K562 (cell line): ENCODE measurements around the gene PHF21A. TPM values are rescaled to one million over a fixed set of nuclear protein-coding genes. Genes with fewer than 3 reads are reported as not detected.

Experiments
- ATAC-seq: fragments of 200-7000 bp; cut with Tn5 transposase; 3 replicates; pipeline ENCODE4 v1.9.1; 2020; ENCODE audit warnings: moderate library complexity
- BruUV-seq: library from RNA; stranded (reverse); fragments of 400-500 nt; replicated peaks from 2 replicates; lab custom pipeline; 2021; lab: Mats Ljungman, UMichigan
- CTCF ChIA-PET: fragments of 300-600 bp; formaldehyde crosslinking; extraction: SDS; loops from one replicate; lab custom pipeline; 2021; ENCODE audit warnings: low intra/inter-chr PET ratio; lab: Yijun Ruan, JAX
- POLR2A ChIA-PET: fragments of 300-600, 350-650 bp; sonication (Branson Sonifier 250); formaldehyde crosslinking; extraction: SDS; loops from one replicate; lab custom pipeline; 2021; ENCODE audit warnings: antibody characterized with exemption, inconsistent platforms; lab: Yijun Ruan, JAX
- DNase-seq, 4 experiments: peaks; one replicate each; pipeline versions ENCODE4 v3.0.0 to v3.0.0-alpha.2; 2011 to 2018; ENCODE audit warnings: low spot score in 3 of 4, mixed read lengths in 3 of 4; ENCODE audit errors: extremely low read depth in 1 of 4
- FAIRE-seq: peaks from 2 replicates; lab custom pipeline; 2011; peaks lifted over from hg19 to GRCh38; lab: Jason Lieb, UNC
- H2AFZ ChIP-seq: 2 replicates; pipeline ENCODE4 v1.6.0; 2011; ENCODE audit warnings: low read depth, low read length, control low read depth, inconsistent platforms
- H3K27ac ChIP-seq: fragments of 200-600 bp; 3 replicates; pipeline ENCODE4 v1.8.0; 2011; ENCODE audit warnings: low read depth, mild to moderate bottlenecking, control low read depth, inconsistent platforms, low read length, moderate library complexity, mixed read lengths; ENCODE audit errors: extremely low read depth
- H3K27me3 ChIP-seq, 2 experiments: fragments of 300-600 bp in 1 of 2; 2 replicates in 1 of 2; 3 replicates in 1 of 2; pipeline versions ENCODE4 v1.6.0 to v1.8.0; 2011; ENCODE audit warnings: inconsistent platforms in 2 of 2, low read length in 2 of 2, mild to moderate bottlenecking in 1 of 2, mixed read lengths in 1 of 2, moderate library complexity in 1 of 2; ENCODE audit not compliant: control insufficient read depth in 2 of 2, insufficient read depth in 2 of 2
- H3K36me3 ChIP-seq: fragments of 300-600 bp; 3 replicates; pipeline ENCODE4 v1.8.0; 2011; ENCODE audit warnings: mild to moderate bottlenecking, low read length, inconsistent platforms; ENCODE audit not compliant: control insufficient read depth, insufficient read depth
- H3K4me1 ChIP-seq, 2 experiments: fragments of 200-600 bp in 1 of 2; replicated peaks in 1 of 2; 2 replicates in 1 of 2; 3 replicates in 1 of 2; pipeline versions ENCODE4 v1.5.1 to v1.8.0; 2011; ENCODE audit warnings: inconsistent platforms in 2 of 2, low read length in 2 of 2, mild to moderate bottlenecking in 1 of 2, mixed read lengths in 1 of 2, moderate library complexity in 1 of 2; ENCODE audit not compliant: control insufficient read depth in 2 of 2, insufficient read depth in 2 of 2
- H3K4me2 ChIP-seq: 2 replicates; pipeline ENCODE4 v1.6.1; 2011; ENCODE audit warnings: low read length, control low read depth, inconsistent platforms, mixed read lengths; ENCODE audit not compliant: insufficient read depth
- H3K4me3 ChIP-seq: fragments of 200-600 bp; sonication (generic), shearing (Covaris generic); 2 replicates; pipeline ENCODE4 v1.5.1; 2016; ENCODE audit warnings: control low read depth, inconsistent platforms
- H3K79me2 ChIP-seq: fragments of 200-600 bp; 3 replicates; pipeline ENCODE4 v1.8.0; 2011; ENCODE audit warnings: low read length, inconsistent platforms; ENCODE audit not compliant: control insufficient read depth, insufficient read depth
- H3K9ac ChIP-seq, 2 experiments: 2 replicates each; pipeline versions ENCODE4 v1.6.0 to v1.6.1; 2011; ENCODE audit warnings: low read depth in 2 of 2, low read length in 2 of 2, control low read depth in 1 of 2, inconsistent platforms in 1 of 2, mild to moderate bottlenecking in 1 of 2, mixed read lengths in 1 of 2; ENCODE audit not compliant: insufficient read depth in 1 of 2
- H3K9me1 ChIP-seq: one replicate; pipeline ENCODE4 v1.6.0; 2011; ENCODE audit warnings: inconsistent platforms, mild to moderate bottlenecking, low read length, moderate library complexity; ENCODE audit not compliant: control insufficient read depth, insufficient read depth
- H3K9me3 ChIP-seq: replicated peaks from 2 replicates; pipeline ENCODE4 v1.5.1; 2011; ENCODE audit warnings: low read depth, low read length, inconsistent platforms; ENCODE audit not compliant: control insufficient read depth, insufficient read depth
- H4K20me1 ChIP-seq: replicated peaks from 2 replicates; pipeline ENCODE4 v1.6.1; 2011; ENCODE audit warnings: low read length, inconsistent platforms, mixed read lengths; ENCODE audit not compliant: control insufficient read depth, insufficient read depth
- ARID2 ChIP-seq: fragments of 450-650 bp; IDR thresholded peaks from 2 replicates; pipeline ENCODE4 v1.6.1; 2017; ENCODE audit warnings: antibody characterized with exemption, mild to moderate bottlenecking
- C11orf30 ChIP-seq: fragments of 450-650 bp; IDR thresholded peaks from 2 replicates; pipeline ENCODE4 v1.6.1; 2016; ENCODE audit warnings: low read depth, mild to moderate bottlenecking
- CBX5 ChIP-seq: IDR thresholded peaks from 2 replicates; pipeline ENCODE4 v1.6.1; 2014; ENCODE audit warnings: low read depth, borderline replicate concordance
- CHD2 ChIP-seq: IDR thresholded peaks from 2 replicates; pipeline ENCODE4 v1.6.1; 2011; ENCODE audit warnings: low read depth, low read length
- ERF ChIP-seq: fragments of 450-650 bp; formaldehyde crosslinking; IDR thresholded peaks from 2 replicates; pipeline ENCODE4 v1.4.0; 2020; ENCODE audit warnings: mild to moderate bottlenecking, mixed read lengths
- GABPA ChIP-seq: fragments of 200-800 bp; sonication (Bioruptor generic); conservative IDR thresholded peaks from 2 replicates; pipeline ENCODE4 v1.6.1; 2016; ENCODE audit warnings: low read depth, missing genetic modification characterization, missing compliant biosample characterization
- NFIC ChIP-seq: fragments of 450-650 bp; IDR thresholded peaks from 2 replicates; pipeline ENCODE4 v1.6.1; 2017; ENCODE audit warnings: mild to moderate bottlenecking, inconsistent platforms
- WGBS: fragments of 100-300 bp; shearing (Covaris generic); methylation state at CpG from one replicate; pipeline ENCODE4 v1.1.6; 2016; ENCODE audit warnings: low coverage, mixed read lengths; ENCODE audit not compliant: insufficient coverage; ENCODE audit errors: missing lambda C conversion rate; 5-methylcytosine and 5-hydroxymethylcytosine counted together
- in situ Hi-C: fragments of 300-500 bp; cut with MboI; formaldehyde crosslinking; loops from 4 replicates; pipeline ENCODE4 v1.15.0; 2018; ENCODE audit warnings: inconsistent platforms, mixed read lengths
- intact Hi-C: fragments of 100-400 bp; cut with micrococcal nuclease; formaldehyde crosslinking; loops from 2 replicates; pipeline ENCODE4 v1.14.2; 2022
- polyA plus RNA-seq, 8 experiments: library from polyadenylated mRNA; depleted of rRNA in 4 of 8; stranded (reverse) in 5 of 8; unstranded in 3 of 8; fragments of >200 nt; fragmentation: Nextera tagmentation in 2 of 8; fragmentation: Illumina TruSeq in 1 of 8; extraction: Ambion mirVana in 2 of 8; extraction: Trizol in 1 of 8; gene quantifications; 2 replicates each; pipeline versions ENCODE4 v1.2.1 to v1.2.3, GENCODE V29; 2011 to 2014; ENCODE audit warnings: inconsistent platforms in 1 of 8, missing spikeins in 1 of 8
- total RNA-seq, 7 experiments: library from RNA; depleted of rRNA in 6 of 7; stranded (reverse); fragments of >200 nt in 6 of 7; fragmentation: Illumina TruSeq in 2 of 7; extraction: Trizol in 2 of 7; gene quantifications; 2 replicates each; pipeline versions ENCODE4 v1.2.1 to v1.2.3, GENCODE V29; 2011 to 2021; ENCODE audit warnings: low replicate concordance in 1 of 7
- TF ChIP-seq, protein P1 (sequence below): fragments of 200-400 bp; formaldehyde crosslinking; IDR thresholded peaks from 2 replicates; pipeline ENCODE4 v1.6.1; 2017; ENCODE audit warnings: mild to moderate bottlenecking, low read depth, low read length, moderate library complexity
- TF ChIP-seq, protein P2 (sequence below): fragments of 450-650 bp; IDR thresholded peaks from 2 replicates; pipeline ENCODE4 v1.6.1; 2018; ENCODE audit not compliant: partially characterized antibody
- TF ChIP-seq, protein P3 (sequence below), 3 experiments: fragments of 200-800 bp in 1 of 3; sonication (Bioruptor generic) in 1 of 3; sonication (generic) in 1 of 3; formaldehyde crosslinking in 1 of 3; IDR thresholded peaks; 2 replicates each; pipeline versions ENCODE4 v1.6.1 to v1.8.0; 2016 to 2022; ENCODE audit warnings: mild to moderate bottlenecking in 2 of 3, missing compliant biosample characterization in 2 of 3, missing genetic modification characterization in 2 of 3, missing genetic modification reagents in 1 of 3

Gene PHF21A
- total and polyA plus RNA-seq, 9 of the 15 experiments (the other 6 are each of a cell fraction or from before 2014, with no cell fraction given): 1.5 to 32.4 (median 10.7) TPM

DNA sequence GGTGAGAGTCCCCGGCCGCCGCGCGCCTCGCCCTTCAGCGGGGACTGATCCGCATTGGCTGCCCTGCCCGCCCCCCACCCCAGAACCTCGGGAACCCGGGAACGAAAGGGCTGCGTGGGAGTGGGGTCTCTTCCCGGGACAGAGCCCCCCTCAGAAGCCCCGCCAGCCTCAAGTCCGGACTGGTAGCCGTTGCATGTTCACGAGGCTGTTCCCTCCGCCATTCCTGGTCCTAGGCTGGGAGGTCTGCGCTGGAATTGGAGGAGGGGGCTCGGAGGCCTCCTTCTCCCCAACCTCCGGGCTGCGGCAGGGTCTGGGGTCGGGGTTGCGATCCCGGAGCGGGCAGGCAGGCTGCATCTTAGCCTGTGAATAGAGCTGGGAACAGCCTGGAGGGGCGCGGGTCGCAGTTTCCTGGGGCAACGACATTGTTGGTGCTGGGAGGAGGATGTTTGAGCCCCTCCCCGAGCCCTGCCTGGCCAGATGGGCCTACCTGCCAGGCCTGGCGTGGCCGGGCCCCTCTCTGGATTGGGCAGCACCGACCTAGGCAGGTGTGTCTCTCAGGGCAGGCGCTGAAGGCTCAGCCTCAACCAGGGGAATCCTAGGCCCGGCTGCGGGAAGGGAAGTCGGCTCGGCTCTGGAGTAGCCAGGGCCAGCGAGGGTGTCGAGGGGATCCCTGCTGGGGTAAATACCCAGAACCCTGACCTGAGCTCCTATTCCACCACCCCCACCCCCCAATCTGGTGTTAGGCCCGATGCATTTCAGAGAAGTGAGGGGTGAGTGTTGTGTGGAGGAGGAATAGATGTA, 235.1 kb downstream of the PHF21A start (continued):
- TF ChIP-seq C11orf30: no peak
- TF ChIP-seq CBX5: no peak

DNA sequence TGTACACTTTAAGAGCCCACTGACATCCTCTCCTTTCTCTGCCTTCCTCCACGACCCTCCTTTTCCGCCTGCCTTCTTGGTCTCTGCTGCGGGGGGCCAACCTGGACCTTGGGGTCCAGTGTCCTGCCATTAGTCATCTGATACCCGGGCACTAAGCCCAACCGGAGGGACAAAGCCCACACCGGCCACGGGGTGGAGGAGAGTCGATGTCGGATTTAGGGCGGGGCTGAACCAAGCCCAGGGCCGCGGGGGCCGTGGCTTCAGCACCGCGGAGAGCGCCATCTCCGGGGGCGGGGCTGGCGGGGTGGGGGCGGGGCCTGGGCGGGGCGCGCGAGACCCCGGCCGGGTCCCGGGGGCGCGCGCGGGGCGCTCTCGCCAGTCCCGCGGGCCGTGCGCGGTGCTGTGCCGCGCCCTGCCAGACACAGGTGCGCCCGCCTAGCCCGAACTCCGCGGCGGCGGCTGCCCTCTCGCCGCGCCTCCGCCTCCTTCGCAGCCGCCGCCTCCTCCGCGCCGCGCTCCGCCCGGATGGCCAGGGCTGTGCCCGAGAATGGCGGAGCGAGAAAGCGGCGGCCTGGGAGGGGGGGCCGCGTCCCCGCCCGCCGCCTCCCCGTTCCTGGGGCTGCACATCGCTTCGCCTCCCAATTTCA, 235.9 kb downstream of the PHF21A start, which contains the start of gene MAPK8IP1:
MAPK8IP1 (plus strand) TSS at position 378 of the 647 bp plus-strand sequence; CDS start at position 548, 170 bp downstream.
- Histone ChIP-seq H3K9me3 (no peaks in the 10 kb centered on the region), H3K4me1 (peaks cover 0 to 26% of the 10 kb centered on the region in 2 experiments; a peak in 3 of 5 replicates), H3K4me3 (peak within 1 kb of the TSS; percentile 55), H3K27ac (no peak within 1 kb of the TSS), H3K9ac (peak within 1 kb of the TSS in 1 of 2 experiments; percentile 81; a peak in 2 of 4 replicates), H3K9me1 (no peaks in the 10 kb centered on the region), H4K20me1 (peaks cover 30% of the 10 kb centered on the region), H3K27me3 (no peaks in the 10 kb centered on the region), H2AFZ (peak within 1 kb of the TSS; percentile 66; the same call in 1 of the 2 replicates), H3K36me3 (peaks cover 21% of the 10 kb centered on the region; the same call in 2 of the 3 replicates), H3K4me2 (peak within 1 kb of the TSS; percentile 52), H3K79me2 (no peaks in the 10 kb centered on the region)
- peak; percentile 35 for FAIRE-seq
- 4% methylated on average over 18 of the region's 73 CpGs for WGBS
- peak; percentile 73 to 98 (median 94) for DNase-seq
- ChIA-PET POLR2A (no interaction called here), CTCF (interaction anchor here (0.6 kb wide), 1 partner anchor 433 kb away, joined by 3 read pairs; no protein-coding TSS in a partner anchor)
- ATAC-seq: peak; percentile 87
- in situ Hi-C loops: no loop called here
- intact Hi-C loops: no loop called here
- no TSS peak for BruUV-seq
- TF ChIP-seq ERF (CRISPR knock-in tag): 0 out of 2 replicates have a peak, but pooled peaks have one; percentile 76
- TF ChIP-seq, protein P1, sequence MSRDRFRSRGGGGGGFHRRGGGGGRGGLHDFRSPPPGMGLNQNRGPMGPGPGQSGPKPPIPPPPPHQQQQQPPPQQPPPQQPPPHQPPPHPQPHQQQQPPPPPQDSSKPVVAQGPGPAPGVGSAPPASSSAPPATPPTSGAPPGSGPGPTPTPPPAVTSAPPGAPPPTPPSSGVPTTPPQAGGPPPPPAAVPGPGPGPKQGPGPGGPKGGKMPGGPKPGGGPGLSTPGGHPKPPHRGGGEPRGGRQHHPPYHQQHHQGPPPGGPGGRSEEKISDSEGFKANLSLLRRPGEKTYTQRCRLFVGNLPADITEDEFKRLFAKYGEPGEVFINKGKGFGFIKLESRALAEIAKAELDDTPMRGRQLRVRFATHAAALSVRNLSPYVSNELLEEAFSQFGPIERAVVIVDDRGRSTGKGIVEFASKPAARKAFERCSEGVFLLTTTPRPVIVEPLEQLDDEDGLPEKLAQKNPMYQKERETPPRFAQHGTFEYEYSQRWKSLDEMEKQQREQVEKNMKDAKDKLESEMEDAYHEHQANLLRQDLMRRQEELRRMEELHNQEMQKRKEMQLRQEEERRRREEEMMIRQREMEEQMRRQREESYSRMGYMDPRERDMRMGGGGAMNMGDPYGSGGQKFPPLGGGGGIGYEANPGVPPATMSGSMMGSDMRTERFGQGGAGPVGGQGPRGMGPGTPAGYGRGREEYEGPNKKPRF: no peak
- TF ChIP-seq CHD2: no peak
- TF ChIP-seq, protein P2, sequence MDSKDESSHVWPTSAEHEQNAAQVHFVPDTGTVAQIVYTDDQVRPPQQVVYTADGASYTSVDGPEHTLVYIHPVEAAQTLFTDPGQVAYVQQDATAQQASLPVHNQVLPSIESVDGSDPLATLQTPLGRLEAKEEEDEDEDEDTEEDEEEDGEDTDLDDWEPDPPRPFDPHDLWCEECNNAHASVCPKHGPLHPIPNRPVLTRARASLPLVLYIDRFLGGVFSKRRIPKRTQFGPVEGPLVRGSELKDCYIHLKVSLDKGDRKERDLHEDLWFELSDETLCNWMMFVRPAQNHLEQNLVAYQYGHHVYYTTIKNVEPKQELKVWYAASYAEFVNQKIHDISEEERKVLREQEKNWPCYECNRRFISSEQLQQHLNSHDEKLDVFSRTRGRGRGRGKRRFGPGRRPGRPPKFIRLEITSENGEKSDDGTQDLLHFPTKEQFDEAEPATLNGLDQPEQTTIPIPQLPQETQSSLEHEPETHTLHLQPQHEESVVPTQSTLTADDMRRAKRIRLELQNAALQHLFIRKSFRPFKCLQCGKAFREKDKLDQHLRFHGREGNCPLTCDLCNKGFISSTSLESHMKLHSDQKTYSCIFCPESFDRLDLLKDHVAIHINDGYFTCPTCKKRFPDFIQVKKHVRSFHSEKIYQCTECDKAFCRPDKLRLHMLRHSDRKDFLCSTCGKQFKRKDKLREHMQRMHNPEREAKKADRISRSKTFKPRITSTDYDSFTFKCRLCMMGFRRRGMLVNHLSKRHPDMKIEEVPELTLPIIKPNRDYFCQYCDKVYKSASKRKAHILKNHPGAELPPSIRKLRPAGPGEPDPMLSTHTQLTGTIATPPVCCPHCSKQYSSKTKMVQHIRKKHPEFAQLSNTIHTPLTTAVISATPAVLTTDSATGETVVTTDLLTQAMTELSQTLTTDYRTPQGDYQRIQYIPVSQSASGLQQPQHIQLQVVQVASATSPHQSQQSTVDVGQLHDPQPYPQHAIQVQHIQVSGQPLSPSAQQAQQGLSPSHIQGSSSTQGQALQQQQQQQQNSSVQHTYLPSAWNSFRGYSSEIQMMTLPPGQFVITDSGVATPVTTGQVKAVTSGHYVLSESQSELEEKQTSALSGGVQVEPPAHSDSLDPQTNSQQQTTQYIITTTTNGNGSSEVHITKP: peak; percentile 46
- TF ChIP-seq, protein P3, sequence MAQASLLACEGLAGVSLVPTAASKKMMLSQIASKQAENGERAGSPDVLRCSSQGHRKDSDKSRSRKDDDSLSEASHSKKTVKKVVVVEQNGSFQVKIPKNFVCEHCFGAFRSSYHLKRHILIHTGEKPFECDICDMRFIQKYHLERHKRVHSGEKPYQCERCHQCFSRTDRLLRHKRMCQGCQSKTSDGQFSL (CRISPR knock-in tag; IDR thresholded peaks at IDR 0.05): peak; percentile 69; the same call in 1 of the 2 replicates
- TF ChIP-seq, protein P3 (tag; IDR thresholded peaks at IDR 0.05): no peak; a peak in 1 of 4 replicates
- 0 out of 2 replicates have a peak, but pooled peaks have one; percentile 21 for TF ChIP-seq GABPA
- TF ChIP-seq NFIC: peak; percentile 18; the same call in 1 of the 2 replicates
- TF ChIP-seq ARID2: no peak
